Right ventricle myocardium superior (tissue), 1 donor: ENCODE measurements around the gene PGP. TPM values are rescaled to one million over a fixed set of nuclear protein-coding genes. Genes with fewer than 3 reads are reported as not detected.
"Not testable (repeated sequence)": the region's sequence is repeated elsewhere in the genome, so short reads cannot be mapped to it uniquely, and the experiment has no call there.

Experiments
- ATAC-seq: fragments of 200-7000 bp; cut with Tn5 transposase; one replicate; pipeline ENCODE4 v1.9.1; 2020; ENCODE audit warnings: mild to moderate bottlenecking; ENCODE audit not compliant: poor library complexity
- DNase-seq: peaks from one replicate; pipeline ENCODE4 v3.0.0-alpha.2; 2020
- intact Hi-C: fragments of 100-400 bp; cut with DNase I; formaldehyde crosslinking; loops from one replicate; pipeline ENCODE4 v1.11.2; 2022
- long read RNA-seq: library from polyadenylated mRNA; unstranded; transcript quantifications from one replicate; pipeline ENCODE4 v2.0.0, GENCODE V29; 2021
- total RNA-seq: library from RNA; stranded (reverse); fragmentation: NEBNext Ultra II Directional; extraction: Animal tissue kit (Norgen Biotek cat#: 25700); gene quantifications from one replicate; pipeline ENCODE4 v1.2.1, GENCODE V29; 2021
- donor health status: DM: no; HTN: yes; CAD: no; lungs with severe emphysema.

PGP gene
- total RNA-seq = 34.7 TPM
- long read RNA-seq, transcript PGP-201 (2 exons, 2,727 nt) = major isoform, 412 of 424 reads
- long read RNA-seq, partial matches to known transcripts = 0 of 424 reads
- long read RNA-seq, other reads (novel, unspliced or antisense) = 12 of 424 reads

DNA sequence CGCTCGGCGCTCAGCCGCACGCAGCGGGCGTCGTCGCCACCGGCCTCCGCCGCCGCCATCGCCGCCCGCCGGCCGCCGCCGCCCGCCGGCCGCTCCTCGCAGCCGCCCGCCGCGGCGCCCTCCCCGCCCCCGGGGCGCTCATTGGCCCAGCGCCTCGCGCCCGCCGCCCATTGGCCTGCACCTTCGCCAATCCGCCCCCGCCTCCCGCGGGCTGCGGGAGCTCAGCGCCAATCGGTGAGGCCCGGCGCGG lies at the start of gene PGP:
Gene PGP (minus strand): TSS at position 122 of the 250 bp plus-strand sequence. CDS start 63 bp downstream, at position 59.
- ATAC-seq = no peak
- no peak for DNase-seq
- intact Hi-C loops = no loop called here

DNA sequence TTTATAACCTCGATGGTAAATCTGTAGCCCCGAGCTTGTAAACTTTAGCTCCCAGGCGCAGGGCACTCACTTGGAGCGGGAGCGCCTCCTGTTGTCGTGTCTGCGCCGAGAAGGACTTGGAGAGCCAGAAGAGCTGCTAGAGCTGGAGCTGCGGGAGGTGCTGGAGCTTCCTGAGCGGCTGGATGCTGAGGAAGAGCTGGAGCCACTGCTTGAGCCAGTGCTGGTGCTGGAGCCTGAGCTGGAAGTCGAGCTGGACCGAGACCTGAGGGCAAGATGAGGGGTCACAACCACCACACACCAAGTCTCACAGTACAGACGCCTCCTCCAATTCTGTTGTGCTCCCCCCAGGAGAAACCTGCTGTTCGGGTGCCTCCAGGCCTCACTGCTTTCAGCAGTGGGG lies 48.4 kb upstream of the PGP start:
- DNase-seq, intact Hi-C loops, ATAC-seq: not testable (repeated sequence)

DNA sequence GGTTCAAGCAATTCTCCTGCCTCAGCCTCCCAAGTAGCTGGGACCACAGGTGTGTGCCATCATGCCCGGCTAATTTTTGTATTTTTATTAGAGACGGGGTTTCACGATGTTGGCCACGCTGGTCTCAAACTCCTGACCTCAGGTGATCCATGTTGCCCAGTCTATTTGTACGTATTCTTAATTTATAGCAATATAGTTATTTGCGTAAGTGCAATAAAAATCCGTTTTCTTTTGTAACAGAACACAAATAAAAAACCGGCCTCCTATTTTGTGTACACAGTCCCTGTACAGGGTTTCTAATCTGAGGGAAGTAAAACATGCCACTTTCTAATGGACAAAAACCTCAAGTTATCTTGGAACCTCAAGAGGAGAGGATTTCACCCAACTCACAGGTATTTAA lies 45.6 kb upstream of the PGP start:
- DNase-seq (no peak), ATAC-seq (no peak)
- intact Hi-C loops = no loop called here

DNA sequence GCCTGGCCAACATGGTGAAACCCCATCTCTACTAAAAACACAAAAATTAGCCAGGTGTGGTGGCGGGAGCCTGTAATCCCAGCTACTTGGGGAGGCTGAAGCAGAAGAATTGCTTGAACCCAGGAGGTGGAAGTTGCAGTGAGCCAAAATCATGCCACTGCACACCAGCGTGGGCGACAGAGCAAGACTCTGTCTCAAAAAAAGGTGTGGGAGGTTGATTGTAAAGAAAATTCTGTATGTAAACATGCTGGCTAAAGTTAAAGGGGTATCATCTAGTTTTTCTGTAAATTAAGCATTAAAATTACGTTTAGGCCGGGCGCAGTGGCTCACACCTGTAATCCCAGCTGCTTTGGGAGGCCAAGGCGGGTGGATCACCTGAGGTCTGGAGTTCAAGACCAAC lies 43.9 kb upstream of the PGP start:
- intact Hi-C loops, ATAC-seq, DNase-seq: not testable (repeated sequence)

DNA sequence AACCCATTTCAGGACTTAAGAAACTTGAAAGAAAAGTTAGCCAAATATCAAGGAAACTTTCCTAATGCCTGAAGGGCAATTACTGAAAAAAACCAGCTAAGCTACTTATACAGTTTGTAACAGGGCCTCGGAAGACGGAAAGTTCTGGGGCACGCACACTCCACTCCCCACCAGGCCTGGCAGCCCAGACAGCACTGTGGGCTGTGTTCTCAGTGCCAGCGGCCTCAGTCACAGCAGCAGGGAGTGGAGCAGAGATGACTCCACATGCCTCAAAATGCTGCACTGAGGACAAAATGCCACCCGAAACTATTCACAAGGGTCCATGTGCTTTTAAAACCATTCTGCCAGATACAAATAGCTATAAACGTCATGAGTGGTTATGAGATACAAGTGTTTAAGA lies 43.1 kb upstream of the PGP start:
- ATAC-seq = no peak
- DNase-seq = no peak
- intact Hi-C loops = no loop called here

GRCh38 chr16:2256531-2257140 lies 42.0 kb upstream of the PGP start:
- no peak for DNase-seq
- intact Hi-C loops = no loop called here
- ATAC-seq = no peak

GRCh38 chr16:2253293-2253692 lies 38.7 kb upstream of the PGP start:
- no peak for ATAC-seq
- intact Hi-C loops = no loop called here
- no peak for DNase-seq

DNA sequence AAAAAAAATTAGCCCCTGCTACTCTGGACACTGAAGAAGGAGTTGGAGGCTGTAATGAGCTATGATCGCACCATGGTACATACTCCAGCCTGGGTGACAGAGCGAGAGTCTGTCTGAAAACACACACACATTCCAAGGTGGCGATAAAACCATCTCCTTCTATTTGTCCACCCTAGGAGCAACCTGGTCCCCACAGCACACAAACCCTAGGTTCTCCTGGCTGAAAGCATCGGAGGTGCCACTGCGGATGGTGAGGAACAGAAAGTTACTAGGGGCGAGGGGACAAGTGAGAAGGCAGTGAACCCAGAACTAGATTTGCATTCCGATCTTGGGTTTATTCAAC lies 38.1 kb upstream of the PGP start:
- no peak for DNase-seq
- intact Hi-C loops = no loop called here

DNA sequence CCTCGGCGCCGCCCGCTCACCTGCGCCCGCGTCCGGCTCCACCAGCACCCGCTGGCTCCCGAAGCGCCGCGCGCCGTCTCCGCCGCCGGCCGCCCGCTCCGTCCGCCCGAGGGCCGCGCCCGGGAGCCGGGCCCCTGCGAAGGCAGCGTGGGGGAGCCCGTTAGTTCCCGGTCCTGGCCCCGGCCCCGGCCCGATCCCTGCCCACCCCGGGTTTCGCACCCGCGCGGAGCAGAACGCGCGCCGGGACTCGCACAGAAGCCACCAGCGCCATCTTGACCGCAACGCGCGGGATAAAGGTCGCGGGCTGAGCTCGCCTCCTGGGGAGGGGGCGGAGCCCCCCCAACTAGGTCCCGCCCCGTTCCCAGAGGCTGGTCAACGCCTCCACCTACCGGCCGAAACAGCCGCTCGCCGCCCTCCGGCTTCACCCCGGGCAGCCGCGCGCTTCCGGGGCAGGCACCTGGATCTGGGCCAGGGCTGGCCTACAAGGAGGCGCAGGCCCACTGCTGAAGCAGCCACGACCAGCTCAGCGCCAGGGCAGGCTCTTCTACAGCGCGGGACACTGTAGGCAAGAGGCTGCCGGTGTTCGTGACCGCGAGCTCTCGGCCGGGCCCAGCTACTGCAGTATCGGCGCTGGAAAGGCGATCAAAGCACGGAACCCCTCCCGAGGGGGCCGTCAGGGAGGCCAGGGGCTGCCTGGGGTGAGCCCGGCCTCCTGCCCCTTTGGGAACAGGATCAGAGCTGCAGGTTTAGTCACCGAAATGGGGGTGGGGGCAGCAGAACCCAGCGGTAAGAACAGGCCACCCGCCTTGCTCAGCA lies 36.9 kb upstream of the PGP start, which contains the start of gene ECI1:
Gene ECI1 (minus strand): TSS at position 292 of the 816 bp plus-strand sequence. CDS start 21 bp downstream, at position 271.
- ATAC-seq (peak; percentile 98), DNase-seq (peak; percentile 98)
- intact Hi-C loops = no loop called here

More for the DNA sequence above, 38.1 kb upstream of the PGP start:
- no peak for ATAC-seq

DNA sequence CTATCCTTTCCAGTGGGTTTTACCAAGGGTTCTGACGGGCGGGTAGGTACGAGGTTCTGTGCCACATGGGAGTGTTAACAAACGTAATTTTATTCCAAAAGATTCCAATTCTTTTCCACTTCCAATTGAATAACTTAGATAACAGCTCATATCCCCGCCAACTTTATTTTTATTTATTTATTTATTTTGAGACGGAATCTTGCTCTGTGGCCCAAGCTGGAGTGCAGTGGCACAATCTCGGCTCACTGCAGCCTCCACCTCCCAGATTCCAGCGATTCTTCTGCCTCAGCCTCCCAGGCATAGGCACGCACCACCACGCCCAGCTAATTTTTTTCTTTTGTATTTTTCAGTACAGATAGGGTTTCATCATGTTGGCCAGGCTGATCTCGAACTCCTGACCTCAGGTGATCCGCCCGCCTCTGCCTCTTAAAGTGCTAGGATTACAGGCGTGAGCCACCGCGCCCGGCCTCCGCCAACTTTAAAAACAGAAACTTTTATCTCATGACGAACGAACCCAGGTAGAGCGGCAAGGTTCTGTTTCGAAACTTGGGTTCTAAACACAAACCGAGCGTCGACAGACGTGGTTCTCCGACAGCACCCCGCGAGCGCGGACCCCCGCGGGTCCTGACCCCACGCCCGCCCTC lies 36.1 kb upstream of the PGP start:
- no peak for ATAC-seq
- DNase-seq = no peak
- intact Hi-C loops = no loop called here

GRCh38 chr16:2246301-2246885 lies 31.8 kb upstream of the PGP start:
- DNase-seq = no peak
- intact Hi-C loops = loop anchor here (10.0 kb wide), 1 partner anchor 62 kb away; no protein-coding TSS in a partner anchor
- ATAC-seq = no peak

DNA sequence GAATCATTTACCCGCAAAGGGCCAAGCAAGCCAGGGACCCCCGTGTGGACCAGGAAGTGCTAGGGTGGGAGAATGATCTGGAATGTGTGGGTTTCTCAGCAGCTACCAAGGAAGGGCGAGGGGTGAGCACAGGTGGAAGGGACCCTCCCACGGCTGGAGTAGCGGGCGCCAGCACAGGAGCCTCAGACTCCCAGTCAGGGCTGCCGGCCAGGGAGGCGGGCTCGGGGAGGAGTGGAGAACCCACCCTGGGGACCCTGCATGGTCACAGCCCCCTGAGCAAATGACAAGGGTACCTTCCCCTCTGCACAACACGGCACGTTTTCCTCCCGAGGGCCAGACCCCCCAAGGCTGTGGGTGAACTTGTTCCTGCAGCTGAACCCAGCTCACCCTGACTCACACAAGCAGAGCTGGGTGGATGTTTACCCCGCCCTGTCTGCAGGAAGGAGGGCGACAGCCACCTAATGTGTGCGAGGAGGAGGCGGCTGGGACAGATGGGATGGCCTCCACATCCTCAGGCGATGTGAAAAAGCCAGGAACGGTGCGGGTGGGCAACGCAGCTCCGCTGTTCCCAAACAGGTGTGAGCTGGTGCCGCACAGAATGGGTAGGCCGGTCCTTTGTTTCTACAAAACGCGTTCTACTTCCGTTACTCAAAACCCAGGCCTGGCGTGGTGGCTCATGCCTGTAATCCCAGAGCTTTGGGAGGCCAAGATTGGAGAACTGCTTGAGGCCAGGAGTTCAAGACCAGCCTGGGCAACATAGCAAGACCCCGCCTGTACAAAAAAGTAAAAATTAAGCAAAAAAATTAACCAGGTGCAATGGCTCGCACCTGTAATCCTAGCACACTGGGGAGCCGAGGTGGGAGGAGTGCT lies 30.5 kb upstream of the PGP start:
- DNase-seq (no peak), ATAC-seq (no peak)
- intact Hi-C loops = loop anchor here (10.0 kb wide), 1 partner anchor 60 kb away; no protein-coding TSS in a partner anchor

GRCh38 chr16:2244301-2244700 lies 29.7 kb upstream of the PGP start:
- no peak for ATAC-seq
- DNase-seq = no peak
- intact Hi-C loops = loop anchor here (10.0 kb wide), 1 partner anchor 60 kb away; no protein-coding TSS in a partner anchor

DNA sequence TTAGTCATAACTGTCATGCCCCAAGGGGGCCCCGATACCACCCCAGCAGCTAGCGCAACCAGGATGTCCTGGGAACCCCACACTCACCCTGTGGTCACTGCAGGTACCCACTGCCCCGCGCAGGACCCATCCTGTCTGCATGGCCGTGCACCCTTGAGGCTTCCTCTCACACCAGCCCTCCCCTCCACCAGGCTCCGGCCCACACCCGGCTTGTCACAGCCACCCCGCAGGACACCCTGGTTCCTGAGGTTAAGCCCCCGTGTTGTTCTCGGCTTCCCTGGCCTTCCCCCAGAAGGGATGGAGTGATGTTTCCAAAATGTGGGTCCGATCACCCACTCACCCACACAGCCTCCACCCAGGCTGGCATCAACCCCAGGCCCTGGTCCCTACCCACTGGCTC lies 29.1 kb upstream of the PGP start:
- DNase-seq = no peak
- no peak for ATAC-seq
- intact Hi-C loops = loop anchor here (10.0 kb wide), 1 partner anchor 59 kb away; no protein-coding TSS in a partner anchor

- ATAC-seq = no peak
- DNase-seq = no peak
- intact Hi-C loops = loop anchor here (10.0 kb wide), 1 partner anchor 58 kb away; no protein-coding TSS in a partner anchor
Observed at GRCh38 chr16:2243031-2243528, 28.4 kb upstream of the PGP start.

- no peak for DNase-seq
- no peak for ATAC-seq
- intact Hi-C loops = loop anchor here (10.0 kb wide), 1 partner anchor 58 kb away; no protein-coding TSS in a partner anchor
Observed at GRCh38 chr16:2242598-2242997, 28.0 kb upstream of the PGP start.

DNA sequence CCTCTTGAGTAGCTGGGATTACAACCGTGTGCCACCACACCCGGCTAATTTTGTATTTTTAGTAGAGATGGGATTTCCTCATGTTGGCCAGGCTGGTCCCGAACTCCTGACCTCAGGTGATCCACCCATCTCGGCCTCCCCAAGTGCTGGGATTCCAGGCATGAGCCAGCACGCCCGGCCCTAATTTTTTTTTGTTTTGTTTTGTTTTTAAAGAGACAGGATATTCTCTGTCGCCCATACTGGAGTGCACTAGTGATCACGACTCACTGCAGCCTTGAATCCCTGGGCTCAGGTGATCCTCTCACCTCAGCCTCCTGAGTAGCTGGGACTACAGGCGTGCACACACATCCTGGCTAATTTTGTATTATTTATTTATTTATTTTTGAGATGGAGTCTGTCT lies 25.7 kb upstream of the PGP start:
- ATAC-seq, DNase-seq: not testable (repeated sequence)
- intact Hi-C loops = loop anchor here (10.0 kb wide), 1 partner anchor 56 kb away; no protein-coding TSS in a partner anchor
